Measurements from ENCODE around the gene GSPT2.
"Not testable (repeated sequence)": the region's sequence is repeated elsewhere in the genome, so short reads cannot be mapped to it uniquely, and the experiment has no call there.

The GSPT2 gene

DNA sequence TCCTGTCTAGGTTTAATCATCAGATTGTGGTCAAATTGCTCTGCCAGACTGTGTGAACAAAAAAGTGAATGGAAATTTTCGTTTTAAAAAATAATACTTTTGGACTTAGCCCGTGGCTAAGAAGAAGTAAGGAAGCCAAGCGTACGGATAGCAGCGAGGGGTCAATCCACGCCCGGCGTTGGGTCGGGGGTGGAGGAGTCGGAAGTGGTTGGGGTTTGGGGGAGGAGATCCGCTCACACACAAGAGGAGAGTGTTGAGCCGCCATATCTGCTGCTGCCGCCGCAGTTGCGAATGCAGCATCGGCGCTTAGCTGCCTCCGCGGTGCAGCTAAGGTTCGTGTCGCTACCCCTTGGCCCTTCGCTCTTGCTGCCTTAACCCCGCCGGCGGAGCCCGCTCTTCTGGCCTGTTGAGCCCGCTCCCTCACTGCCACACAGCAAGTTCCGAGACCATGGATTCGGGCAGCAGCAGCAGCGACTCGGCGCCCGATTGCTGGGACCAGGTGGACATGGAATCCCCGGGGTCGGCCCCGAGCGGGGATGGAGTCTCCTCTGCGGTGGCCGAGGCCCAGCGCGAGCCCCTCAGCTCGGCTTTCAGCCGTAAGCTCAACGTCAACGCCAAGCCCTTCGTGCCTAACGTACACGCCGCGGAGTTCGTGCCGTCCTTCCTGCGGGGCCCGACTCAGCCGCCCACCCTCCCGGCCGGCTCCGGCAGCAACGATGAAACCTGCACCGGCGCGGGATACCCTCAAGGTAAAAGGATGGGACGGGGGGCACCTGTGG is at the start of gene GSPT2:
Gene GSPT2 (plus strand): TSS at position 264 of the 779 bp plus-strand sequence. CDS start 185 bp downstream, at position 449.
- peak; percentile 60 for DNase-seq

DNA sequence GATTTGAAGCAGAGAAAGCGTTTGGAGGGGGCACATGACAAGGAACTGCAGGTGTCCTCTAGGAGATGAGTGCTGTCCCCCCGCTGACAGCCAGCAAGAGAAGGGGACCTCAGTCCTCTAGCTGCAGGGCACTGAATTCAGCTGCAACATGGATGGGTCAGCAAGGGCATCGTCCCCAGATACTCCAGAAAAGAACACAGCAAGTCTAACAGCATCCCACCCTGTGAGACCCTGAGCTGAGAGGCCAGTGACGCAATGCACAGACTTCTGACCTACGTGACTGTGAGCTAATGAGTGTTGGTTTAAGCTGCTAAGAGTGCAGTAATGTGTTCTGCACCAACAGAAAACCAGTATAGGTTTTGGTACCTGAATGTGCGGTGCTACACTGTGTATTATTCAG is 49.0 kb upstream of the GSPT2 start:
- DNase-seq, result no peak

DNA sequence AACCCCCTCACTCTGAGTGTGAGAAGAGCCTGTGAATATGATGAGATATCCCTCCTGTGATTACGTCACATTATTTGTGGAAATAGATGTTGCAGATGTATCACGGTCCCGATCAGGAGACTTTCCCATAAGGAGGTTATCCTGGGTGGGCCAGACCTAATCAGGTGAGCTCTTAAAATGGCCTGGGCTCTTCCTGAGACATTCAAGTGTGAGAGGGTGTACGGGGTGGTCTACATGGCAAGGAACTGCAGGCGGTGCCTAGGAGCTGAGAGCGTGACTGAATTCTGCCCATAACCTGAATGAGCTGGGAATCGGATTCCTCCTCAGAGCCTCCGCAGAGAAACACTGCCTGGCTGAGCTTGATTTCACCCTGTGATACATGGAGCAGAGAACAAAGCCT is 45.8 kb upstream of the GSPT2 start:
- no peak for DNase-seq

DNA sequence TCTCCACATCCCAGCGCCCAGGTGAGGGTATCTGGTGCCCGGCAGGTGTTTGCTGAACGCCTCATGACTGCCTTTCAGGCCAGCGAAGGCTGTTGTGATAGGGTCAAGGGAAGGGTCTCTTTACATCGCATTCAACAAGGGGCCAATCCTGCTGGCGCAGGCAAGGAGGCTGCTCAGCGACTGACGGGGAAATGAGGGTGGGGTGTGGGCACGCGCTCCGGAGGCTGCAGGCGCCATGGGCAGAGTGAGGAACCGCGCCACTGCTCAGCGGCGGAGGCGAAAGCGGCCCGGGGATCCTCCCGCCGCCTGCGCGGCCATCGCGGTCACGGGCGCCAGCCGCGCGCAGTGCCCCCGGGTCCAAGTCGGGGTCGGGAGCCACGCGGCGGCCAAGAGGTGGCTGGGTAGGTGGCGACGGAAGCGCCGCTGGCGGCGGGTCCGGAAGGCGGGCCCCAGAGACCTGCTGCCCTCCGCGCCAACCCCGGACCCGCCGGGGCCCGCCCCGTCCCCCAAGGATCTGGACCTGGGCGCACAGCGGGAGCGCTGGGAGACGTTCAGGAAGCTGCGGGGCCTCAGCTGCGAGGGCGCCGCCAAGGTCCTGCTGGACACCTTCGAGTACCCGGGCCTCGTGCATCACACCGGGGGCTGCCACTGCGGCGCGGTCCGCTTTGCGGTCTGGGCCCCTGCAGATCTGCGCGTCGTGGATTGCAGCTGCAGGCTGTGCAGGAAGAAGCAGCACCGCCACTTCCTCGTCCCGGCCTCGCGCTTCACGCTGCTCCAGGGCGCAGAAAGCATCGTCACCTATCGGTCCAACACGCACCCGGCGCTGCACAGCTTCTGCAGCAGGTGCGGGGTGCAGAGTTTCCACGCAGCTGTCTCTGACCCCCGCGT is 32.7 kb upstream of the GSPT2 start, which contains the start of gene CENPVL1:
Gene CENPVL1 (plus strand): TSS at position 236 of the 888 bp plus-strand sequence. CDS start 0 bp downstream, at position 236.
- DNase-seq, result not testable (repeated sequence)

DNA sequence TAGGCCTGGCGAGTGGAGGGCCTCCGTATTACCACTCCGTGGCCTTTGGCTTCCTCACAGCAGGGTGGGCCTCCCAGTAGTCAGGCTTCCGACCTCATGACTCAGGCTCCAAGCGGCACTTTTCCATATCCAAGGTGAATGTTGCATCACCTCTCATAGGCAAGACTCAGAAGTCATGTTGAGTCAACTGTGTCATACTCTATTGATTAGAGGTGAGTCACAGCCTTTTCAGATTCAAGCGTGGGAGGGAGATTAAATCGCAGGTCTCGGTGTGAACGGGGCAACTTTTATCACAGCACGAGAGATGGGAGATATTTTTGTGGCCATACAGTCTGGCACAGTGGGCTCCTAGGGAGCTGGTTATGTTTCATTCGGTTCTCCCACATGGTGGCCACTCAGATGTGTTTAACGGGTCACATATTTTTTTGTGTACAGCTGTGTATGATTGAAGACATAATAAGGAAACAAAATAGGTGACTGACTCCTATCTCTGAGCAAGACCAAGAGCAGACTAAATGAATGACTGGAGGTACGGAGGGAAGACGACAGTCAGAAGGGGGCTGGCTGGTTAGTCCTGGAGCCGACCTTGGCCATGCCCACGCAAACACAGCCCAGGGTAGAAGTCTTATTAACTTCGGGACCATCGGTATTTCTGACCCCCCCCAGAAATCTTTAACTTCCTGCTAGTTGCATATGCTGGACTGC is 30.1 kb upstream of the GSPT2 start:
- not testable (repeated sequence) for DNase-seq

DNA sequence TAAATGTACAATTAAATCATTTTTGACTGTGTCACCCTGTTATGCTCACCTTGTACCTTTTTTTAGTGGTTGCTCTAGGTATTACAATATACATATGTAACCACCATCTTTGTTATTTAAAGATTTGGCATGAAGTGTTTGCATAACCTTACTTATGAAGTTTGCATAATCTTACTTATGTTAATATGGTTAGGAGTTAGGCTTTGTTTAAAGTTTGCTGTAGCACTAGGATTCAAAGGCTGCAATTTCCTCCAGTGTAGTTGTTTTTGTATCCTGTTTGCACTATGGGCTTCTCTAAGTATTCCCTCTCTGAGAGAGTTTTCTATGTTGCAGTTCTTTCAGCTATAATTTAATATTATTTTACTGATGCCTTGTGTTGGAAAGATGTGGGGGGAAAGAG is 15.0 kb upstream of the GSPT2 start:
- no peak for DNase-seq

DNA sequence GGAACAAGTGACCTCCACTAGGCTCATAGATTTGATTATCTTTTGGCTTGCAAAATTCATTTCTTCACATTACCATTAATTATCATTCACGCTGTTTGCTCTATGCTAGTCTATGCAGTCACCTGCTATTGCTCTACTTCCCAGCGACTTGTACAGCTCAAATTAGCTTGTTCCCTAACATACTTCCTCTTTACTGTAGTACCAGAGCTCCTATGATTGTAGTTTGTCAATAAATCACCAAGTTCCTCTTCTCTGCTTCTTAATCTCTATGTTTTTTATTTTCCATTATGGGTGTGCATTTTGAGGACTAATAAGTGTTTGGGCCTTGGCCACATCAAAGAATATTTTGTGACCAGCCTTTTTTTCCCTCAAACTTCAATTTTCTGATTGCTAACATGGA is 6.2 kb upstream of the GSPT2 start:
- DNase-seq, result no peak

DNA sequence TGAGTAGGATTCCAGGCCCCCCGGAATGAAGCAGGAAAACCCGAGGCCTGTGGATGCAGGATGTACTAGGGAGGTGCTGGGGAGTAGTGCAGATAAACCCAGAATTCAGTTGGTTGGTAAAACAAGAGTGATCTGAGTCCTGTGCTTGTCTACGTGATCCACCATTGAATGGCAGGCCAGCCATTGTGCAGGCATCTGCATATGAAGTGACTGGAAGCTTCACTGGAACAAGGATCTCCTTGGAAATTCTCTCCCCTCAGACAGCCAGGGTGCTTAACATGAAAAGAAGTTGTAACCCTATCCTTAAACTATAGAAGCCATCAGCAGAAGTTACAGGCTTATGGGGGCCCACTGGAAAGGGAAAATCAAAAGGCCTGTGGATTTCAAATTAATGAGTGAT is 656 bp upstream of the GSPT2 start:
- no peak for DNase-seq

DNA sequence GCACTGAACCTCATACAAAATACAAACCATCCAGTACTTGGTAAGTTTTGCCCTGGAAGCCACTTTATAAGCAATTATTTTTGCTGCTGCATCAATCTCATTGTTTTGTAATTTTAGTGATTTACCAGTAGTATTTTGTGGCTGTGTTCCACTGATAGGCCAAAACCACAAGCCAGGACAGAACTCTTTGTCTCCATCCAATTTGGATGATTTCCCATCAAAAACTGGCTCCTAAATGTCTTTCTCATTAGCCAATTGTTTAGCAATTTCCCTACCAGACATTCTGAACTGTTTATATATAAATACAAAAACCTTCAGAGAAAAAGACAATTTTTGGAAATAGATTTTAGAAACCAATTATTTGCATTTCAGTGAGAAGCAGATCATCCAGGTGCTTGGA is 4.4 kb downstream of the GSPT2 start:
- no peak for DNase-seq

DNA sequence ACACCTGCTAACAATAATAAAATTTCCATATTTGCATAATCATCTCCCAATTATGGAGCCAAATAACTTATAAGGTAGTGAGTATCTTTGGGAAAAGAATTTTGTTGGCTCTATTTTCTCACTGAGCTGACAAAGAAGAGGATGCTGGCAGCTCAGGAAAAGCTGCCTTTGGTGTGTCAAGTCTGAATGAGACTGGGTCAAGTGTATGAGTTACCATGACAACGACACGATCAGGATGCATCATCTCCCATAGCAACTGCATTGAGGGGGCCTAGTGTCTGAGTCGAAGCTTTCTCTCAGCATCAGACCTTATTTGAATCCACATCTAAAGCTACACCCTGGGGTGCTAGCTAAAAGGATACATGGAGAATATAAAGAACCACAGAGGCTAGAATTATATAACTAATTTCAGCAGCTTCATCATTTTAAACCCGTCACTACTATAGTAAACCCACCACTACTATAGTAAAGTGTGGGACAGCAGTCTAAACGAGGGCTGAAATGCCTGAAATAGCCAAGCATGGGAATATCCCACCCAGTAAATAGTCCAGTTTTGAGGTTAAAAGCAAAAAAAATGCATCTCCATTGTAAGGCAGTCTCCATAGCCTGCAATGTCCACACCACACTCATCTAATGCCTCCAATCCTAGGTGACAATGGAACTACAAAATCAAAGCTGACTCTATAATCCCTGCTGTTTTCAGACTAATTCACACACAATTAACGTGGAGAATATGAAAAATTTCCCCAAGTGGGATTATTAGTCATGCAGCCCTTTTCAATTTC is 16.0 kb downstream of the GSPT2 start:
- no peak for DNase-seq

DNA sequence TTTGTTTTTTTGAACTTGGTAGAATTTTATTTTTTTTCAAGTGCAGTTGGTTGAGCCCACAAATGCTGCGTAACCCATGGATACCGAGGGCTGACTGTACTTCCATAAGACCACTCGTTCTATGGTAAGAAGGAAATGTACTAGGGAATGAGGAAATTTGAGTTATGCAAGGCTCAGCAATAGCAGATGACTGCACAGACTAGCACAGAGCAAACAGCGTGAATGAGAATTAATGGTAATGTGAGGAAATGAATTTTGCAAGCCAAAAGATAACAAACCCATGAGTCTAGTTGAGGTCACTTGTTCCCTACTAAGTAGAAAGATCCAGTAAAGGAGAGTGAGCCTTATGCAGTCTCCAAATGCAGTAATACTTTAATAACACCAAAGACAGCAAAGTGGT is 17.4 kb downstream of the GSPT2 start:
- no peak for DNase-seq

DNA sequence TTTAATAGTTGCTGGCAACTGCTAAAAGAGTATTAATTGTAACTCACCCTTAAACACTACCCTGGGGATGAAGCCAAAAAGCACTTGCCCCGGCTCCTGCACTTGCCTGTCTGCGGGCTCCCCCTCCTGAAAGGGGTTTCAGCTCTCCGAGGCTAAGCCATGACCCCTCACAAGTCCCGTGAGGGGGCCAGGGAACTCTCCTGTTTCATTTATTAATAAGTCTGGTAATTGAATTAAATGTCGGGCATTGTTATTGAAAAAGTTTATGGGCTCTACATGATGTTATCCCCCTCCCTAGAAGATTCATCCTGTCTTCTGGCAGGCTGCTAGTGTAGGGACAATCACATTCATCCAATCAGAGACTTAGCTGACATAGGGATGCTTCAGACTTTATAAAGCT is 23.3 kb downstream of the GSPT2 start:
- no peak for DNase-seq

DNA sequence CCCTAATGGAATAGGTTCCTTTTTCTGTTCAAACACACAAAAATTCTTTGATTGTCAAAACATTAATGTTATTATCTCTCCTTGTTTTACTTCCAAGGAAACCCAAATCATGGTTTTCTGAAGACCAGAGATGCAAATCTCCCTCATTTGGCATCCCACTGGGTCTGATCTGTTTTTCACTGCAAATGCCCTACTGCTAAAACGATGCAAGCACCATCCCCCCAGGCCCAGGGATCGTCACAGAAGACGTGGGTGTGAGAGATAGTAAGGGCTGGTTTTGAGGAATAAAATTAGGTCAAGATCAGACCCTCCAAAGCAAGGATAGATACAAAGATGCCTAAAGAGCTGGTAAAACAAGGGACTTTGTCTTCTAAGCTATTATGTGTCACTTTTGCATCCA is 33.6 kb downstream of the GSPT2 start:
- DNase-seq, result no peak

DNA sequence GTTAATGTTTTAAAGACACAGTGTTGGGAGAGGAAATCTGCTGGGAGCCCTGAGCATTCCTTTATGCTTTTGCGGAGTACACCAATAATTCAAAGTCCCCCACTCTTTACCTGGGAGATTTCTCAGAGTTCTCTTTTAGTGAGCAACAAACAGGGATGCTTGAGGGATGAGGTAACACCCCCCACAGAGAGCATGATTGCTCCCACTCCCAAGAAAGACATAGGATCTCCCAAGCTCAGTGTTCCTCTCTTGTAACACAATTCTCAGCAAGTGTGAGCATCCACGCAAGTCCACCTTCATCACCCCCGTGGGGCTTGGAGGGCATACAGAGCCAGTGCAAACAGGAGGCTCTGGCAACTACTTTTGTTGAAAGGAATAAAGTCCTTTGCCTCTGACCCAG is 36.1 kb downstream of the GSPT2 start:
- no peak for DNase-seq

DNA sequence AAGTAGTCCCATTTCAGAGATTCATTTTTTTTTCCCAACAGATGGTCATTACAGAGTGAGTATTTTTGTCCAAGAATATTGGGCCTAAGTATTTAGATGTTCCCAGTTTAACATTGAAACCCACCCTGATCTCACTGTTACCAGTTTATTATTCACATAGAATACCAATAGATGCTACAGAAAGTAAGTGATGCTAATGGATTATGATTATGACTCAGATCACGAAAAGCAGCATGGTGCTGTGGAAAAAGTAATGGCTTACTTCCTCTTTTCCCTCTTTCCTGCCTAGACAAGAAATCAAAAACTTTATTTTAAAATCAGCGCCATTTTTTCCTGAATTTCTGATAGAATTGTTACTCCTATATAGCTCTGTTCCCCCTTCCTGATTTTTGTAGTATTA is 51.9 kb downstream of the GSPT2 start:
- no peak for DNase-seq
